CD8-positive, alpha-beta memory T cell (primary cell): ENCODE data around the gene ADAM29. TPM values are rescaled to one million over a fixed set of nuclear protein-coding genes. Genes with fewer than 3 reads are reported as not detected.
"Not testable (repeated sequence)": the region's sequence is repeated elsewhere in the genome, so short reads cannot be mapped to it uniquely, and the experiment has no call there.

ENCODE experiments used
- CTCF ChIA-PET: fragments of 350-600 bp; sonication (Branson Sonifier 250); formaldehyde crosslinking; loops from one replicate; lab custom pipeline; 2021; ENCODE audit warnings: antibody characterized with exemption; lab: Charles Lee
- POLR2A ChIA-PET: fragments of 350-600 bp; sonication (Branson Sonifier 250); formaldehyde crosslinking; loops from one replicate; lab custom pipeline; 2021; ENCODE audit warnings: antibody characterized with exemption; lab: Charles Lee
- DNase-seq, 5 donors: peaks; one replicate each; pipeline versions ENCODE4 v3.0.0 to v3.0.0-alpha.2; 2020 to 2022; ENCODE audit warnings: mixed read lengths in 1 of 5
- H3K27ac ChIP-seq: one replicate; pipeline ENCODE4 v1.7.0; 2013; ENCODE audit warnings: low read depth, mild to moderate bottlenecking, low read length, moderate library complexity
- H3K27me3 ChIP-seq: 2 replicates; pipeline ENCODE4 v1.7.0; 2013; ENCODE audit warnings: low read length, mild to moderate bottlenecking; ENCODE audit not compliant: insufficient read depth, poor library complexity, severe bottlenecking
- H3K36me3 ChIP-seq: 2 replicates; pipeline ENCODE4 v1.7.0; 2013; ENCODE audit warnings: mild to moderate bottlenecking, low read length, moderate library complexity; ENCODE audit not compliant: insufficient read depth
- H3K4me1 ChIP-seq: 2 replicates; pipeline ENCODE4 v1.7.0; 2013; ENCODE audit warnings: mild to moderate bottlenecking, low read length, moderate library complexity; ENCODE audit not compliant: insufficient read depth
- H3K4me3 ChIP-seq: 2 replicates; pipeline ENCODE4 v1.7.0; 2013; ENCODE audit warnings: mild to moderate bottlenecking, low read length
- H3K9me3 ChIP-seq: 2 replicates; pipeline ENCODE4 v1.7.0; 2013; ENCODE audit warnings: mild to moderate bottlenecking, low read length
- H3K27ac Mint-ChIP-seq, 8 donors: one replicate each; pipeline ENCODE4 v1.8.0; 2020 to 2021; ENCODE audit warnings: mixed read lengths in 8 of 8, mild to moderate bottlenecking in 6 of 8, inconsistent platforms in 3 of 8, moderate library complexity in 3 of 8
- H3K27me3 Mint-ChIP-seq, 2 donors: one replicate each; pipeline ENCODE4 v1.8.0; 2020 to 2021; ENCODE audit warnings: mixed read lengths in 2 of 2, mild to moderate bottlenecking in 1 of 2, moderate library complexity in 1 of 2
- H3K36me3 Mint-ChIP-seq, 3 donors: one replicate each; pipeline ENCODE4 v1.8.0; 2020 to 2021; ENCODE audit warnings: mixed read lengths in 3 of 3, inconsistent platforms in 1 of 3, mild to moderate bottlenecking in 1 of 3
- H3K4me1 Mint-ChIP-seq, 3 donors: one replicate each; pipeline ENCODE4 v1.8.0; 2020 to 2021; ENCODE audit warnings: mixed read lengths in 3 of 3, inconsistent platforms in 1 of 3, mild to moderate bottlenecking in 1 of 3
- H3K4me3 Mint-ChIP-seq, 7 donors: one replicate each; pipeline ENCODE4 v1.8.0; 2020 to 2021; ENCODE audit warnings: mixed read lengths in 7 of 7, mild to moderate bottlenecking in 6 of 7, moderate library complexity in 4 of 7, inconsistent platforms in 2 of 7
- H3K9me3 Mint-ChIP-seq, 5 donors: one replicate each; pipeline ENCODE4 v1.8.0; 2020 to 2022; ENCODE audit warnings: mixed read lengths in 5 of 5, mild to moderate bottlenecking in 3 of 5, moderate library complexity in 2 of 5, inconsistent platforms in 1 of 5
- polyA plus RNA-seq: library from polyadenylated mRNA; unstranded; fragments of 300-500 nt; fragmentation: Illumina TruSeq; gene quantifications from one replicate; pipeline ENCODE4 v1.2.3, GENCODE V29; 2021
- total RNA-seq, 2 experiments: library from RNA; stranded (reverse); gene quantifications; one replicate each; pipeline ENCODE4 v1.2.3, GENCODE V29; 2021

Gene ADAM29
- total and polyA plus RNA-seq, 3 experiments from 2014 or later = 0.53 TPM; not detected in 2

DNA sequence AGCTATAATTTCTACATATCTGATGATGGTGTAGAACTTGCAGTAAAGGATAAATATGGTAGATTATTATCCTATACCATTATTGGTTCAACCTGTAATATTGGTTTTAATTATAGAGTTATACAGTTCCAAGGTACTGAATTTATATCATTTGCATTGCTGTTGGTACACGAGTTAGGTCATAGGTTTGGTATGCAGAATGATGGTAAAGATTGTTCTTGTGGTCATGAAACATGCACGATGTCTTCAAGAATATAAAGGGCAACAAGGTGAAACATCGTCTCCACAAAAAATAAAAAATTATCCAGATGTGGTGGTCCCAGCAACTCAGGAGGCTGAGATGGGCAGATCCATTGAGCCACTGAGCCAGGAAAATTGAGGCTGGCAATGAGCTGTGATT, 99.6 kb downstream of the ADAM29 start:
- no peaks in the 10 kb centered on the region for H3K27me3 Mint-ChIP-seq
- POLR2A ChIA-PET = no interaction called here
- no peaks in the 10 kb centered on the region for H3K27me3 ChIP-seq
- H3K4me1 Mint-ChIP-seq = no peaks in the 10 kb centered on the region
- H3K36me3 ChIP-seq = no peaks in the 10 kb centered on the region
- H3K4me3 ChIP-seq = no peak overlapping the region
- H3K27ac Mint-ChIP-seq = no peak overlapping the region
- no peaks in the 10 kb centered on the region for H3K4me1 ChIP-seq
- no peaks in the 10 kb centered on the region for H3K36me3 Mint-ChIP-seq
- H3K4me3 Mint-ChIP-seq = no peak overlapping the region
- H3K9me3 Mint-ChIP-seq = peaks cover 4 to 9% (median 7%) of the 10 kb centered on the region in 5 donors
- CTCF ChIA-PET = no interaction called here
- no peak for DNase-seq
- H3K9me3 ChIP-seq = no peaks in the 10 kb centered on the region
- no peak overlapping the region for H3K27ac ChIP-seq

DNA sequence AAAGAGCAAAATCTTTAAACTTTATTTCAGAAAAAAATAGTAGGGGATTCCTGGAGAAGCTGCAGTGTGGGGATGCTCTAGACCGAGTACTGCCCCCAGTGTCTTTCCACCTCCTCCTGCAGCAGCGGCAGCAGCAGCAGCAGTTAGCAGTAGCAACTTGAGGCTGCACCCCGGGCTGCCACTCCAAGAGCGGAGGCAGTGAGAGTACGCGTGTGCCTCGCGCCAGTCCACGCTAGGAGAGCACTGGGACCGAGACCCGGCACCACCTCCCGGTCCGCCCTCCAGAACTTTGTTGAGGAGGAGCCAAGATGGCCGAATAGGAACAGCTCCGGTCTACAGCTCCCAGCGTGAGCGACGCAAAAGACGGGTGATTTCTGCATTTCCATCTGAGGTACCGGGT, 101.3 kb downstream of the ADAM29 start:
- H3K27ac ChIP-seq, H3K27me3 Mint-ChIP-seq, H3K36me3 Mint-ChIP-seq, H3K27me3 ChIP-seq, H3K4me1 Mint-ChIP-seq, POLR2A ChIA-PET, H3K9me3 ChIP-seq, H3K9me3 Mint-ChIP-seq, DNase-seq, H3K4me3 ChIP-seq, H3K27ac Mint-ChIP-seq, H3K36me3 ChIP-seq, CTCF ChIA-PET, H3K4me1 ChIP-seq, H3K4me3 Mint-ChIP-seq: not testable (repeated sequence)

Other genes starting within 250 kb of the ADAM29 start
- not detected for gene GLRA3, start 89.1 kb upstream of the ADAM29 start, total RNA-seq
- gene GLRA3, start 89.1 kb upstream of the ADAM29 start, polyA plus RNA-seq = not detected